MG63 (cell line): Measurements from ENCODE around the gene PIGQ. TPM values are rescaled to one million over a fixed set of nuclear protein-coding genes. Genes with fewer than 3 reads are reported as not detected.

Source experiments
- DNase-seq: peaks from one replicate; pipeline ENCODE4 v3.0.0-alpha.2; 2020
- H3K27me3 ChIP-seq: fragments of 250-450 bp; sonication (Bioruptor Pico); 2 replicates; pipeline ENCODE4 v1.5.1; 2020; ENCODE audit warnings: mild to moderate bottlenecking, moderate library complexity
- H3K36me3 ChIP-seq: fragments of 250-450 bp; sonication (Bioruptor Pico); 2 replicates; pipeline ENCODE4 v1.5.1; 2020; ENCODE audit warnings: mild to moderate bottlenecking, moderate library complexity
- H3K4me3 ChIP-seq: fragments of 250-450 bp; sonication (Bioruptor Pico); 2 replicates; pipeline ENCODE4 v1.5.1; 2020; ENCODE audit warnings: mild to moderate bottlenecking, moderate library complexity
- H3K9me3 ChIP-seq: fragments of 250-450 bp; sonication (Bioruptor Pico); 2 replicates; pipeline ENCODE4 v1.5.1; 2020; ENCODE audit warnings: mild to moderate bottlenecking, moderate library complexity
- total RNA-seq: library from RNA; depleted of rRNA; stranded (reverse); fragments of >200 nt; shearing (Covaris generic); gene quantifications from 2 replicates; pipeline ENCODE4 v1.2.3, GENCODE V29; 2014; ENCODE audit warnings: low replicate concordance

PIGQ gene
- total RNA-seq, 1 experiment from 2014 or later = 31.7 TPM

DNA sequence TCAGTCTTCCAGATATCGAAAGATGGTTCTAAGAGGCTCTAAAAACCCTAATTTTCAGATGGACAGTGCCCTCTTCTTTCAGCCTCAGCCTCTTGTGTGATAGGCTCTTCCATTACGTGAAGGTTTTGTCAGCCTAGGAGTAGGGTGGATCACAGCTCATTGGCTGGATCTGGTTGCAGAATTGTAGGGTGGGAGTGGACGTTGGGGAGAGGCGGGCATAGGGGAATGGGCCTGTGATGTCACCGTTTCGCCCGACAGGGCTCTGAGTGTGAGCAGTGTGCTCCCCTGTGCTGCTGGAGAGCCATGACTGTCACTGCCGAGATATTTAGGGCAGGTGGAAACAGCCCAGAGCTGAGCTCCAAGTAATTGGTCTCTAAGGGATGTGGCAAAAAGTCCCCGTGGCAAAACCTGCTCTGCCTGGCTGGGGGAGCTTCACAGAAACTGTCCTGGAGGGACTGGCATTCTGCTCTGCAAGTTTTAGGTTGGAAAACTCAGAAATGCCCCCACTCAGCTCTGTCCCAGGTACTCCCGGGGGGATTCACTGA is 54.8 kb downstream of the PIGQ start:
- no peak for DNase-seq
- peaks cover 24% of the 10 kb centered on the region for H3K36me3 ChIP-seq

DNA sequence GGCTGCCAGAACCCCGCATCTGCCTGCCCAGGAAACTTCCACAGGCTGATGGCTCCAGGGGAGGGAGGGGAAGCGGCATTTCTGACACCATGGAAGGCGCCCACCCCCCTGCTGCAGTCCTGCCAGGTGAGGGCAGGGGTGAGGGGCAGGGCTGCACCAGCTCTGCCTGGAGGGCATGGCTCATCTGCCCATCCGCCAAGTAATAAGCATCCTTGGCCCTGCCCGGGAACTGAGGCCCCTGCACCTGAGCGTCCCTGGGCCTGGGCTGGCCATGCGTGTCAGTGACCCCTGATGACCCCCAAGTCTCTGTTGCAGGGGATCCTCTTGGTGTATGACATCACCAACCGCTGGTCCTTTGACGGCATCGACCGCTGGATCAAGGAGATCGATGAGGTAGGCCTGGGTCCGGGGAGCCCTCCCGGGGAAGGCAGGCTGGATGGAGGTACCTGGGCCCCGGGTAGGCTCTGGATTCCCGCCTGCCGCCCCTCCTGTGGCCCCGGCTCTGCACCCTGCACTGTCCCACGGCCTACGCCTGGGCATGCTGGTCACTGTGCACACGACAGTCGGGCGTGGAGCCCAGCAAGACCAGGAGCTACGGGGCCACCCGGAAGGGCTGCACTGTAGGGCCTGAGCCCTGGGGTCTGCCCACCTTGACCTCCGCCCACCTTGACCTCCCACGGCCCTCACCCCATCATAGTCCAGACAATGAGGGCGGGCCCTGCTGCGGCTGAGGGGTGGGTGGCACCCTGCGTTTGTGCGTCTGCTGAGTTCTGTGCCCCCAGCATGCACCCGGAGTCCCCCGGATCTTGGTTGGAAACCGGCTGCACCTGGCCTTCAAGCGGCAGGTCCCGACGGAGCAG is 55.6 kb downstream of the PIGQ start:
- no peaks in the 10 kb centered on the region for H3K27me3 ChIP-seq
- H3K9me3 ChIP-seq = no peaks in the 10 kb centered on the region
- DNase-seq = no peak
- peaks cover 24% of the 10 kb centered on the region for H3K36me3 ChIP-seq
- no peak overlapping the region for H3K4me3 ChIP-seq

More for the DNA sequence above, 54.8 kb downstream of the PIGQ start:
- Histone ChIP-seq H3K4me3 (no peak overlapping the region), H3K9me3 (no peaks in the 10 kb centered on the region), H3K27me3 (no peaks in the 10 kb centered on the region)

DNA sequence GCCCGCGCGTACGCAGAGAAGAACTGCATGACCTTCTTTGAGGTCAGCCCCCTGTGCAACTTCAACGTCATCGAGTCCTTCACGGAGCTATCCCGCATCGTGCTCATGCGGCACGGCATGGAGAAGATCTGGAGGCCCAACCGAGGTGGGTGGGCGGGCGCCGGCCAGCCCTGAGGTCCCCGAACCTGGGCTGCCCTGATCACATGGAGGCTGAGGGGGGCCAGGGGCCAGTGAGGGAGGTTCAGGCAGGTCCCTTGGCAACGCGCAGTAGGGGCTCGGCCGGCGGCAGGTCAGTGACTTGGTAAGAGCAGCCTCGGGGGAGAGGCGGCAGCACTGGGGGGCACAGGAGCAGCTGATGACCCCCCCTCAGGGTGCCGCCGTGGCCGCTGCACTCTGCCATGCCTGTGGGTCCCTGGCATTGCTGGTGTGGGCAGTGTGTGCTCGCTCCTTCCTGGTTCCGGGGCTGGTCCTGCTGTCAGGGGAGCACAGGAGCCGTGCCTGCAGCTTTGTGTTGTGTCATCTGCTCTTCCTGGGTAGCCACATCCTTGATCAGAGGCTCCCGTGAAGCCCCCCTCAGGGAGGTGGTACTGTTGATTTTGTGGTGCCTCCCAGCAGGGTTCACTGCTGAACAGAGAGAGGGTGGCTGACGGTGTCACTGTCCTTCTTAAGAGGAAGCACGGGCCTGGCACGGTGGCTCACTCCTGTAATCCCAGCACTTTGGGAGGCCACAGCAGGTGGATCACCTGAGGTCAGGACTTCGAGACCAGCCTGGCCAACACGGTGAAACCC is 56.4 kb downstream of the PIGQ start:
- H3K9me3 ChIP-seq = no peaks in the 10 kb centered on the region
- no peak overlapping the region for H3K4me3 ChIP-seq
- no peak for DNase-seq
- no peaks in the 10 kb centered on the region for H3K27me3 ChIP-seq
- H3K36me3 ChIP-seq = peaks cover 24% of the 10 kb centered on the region

DNA sequence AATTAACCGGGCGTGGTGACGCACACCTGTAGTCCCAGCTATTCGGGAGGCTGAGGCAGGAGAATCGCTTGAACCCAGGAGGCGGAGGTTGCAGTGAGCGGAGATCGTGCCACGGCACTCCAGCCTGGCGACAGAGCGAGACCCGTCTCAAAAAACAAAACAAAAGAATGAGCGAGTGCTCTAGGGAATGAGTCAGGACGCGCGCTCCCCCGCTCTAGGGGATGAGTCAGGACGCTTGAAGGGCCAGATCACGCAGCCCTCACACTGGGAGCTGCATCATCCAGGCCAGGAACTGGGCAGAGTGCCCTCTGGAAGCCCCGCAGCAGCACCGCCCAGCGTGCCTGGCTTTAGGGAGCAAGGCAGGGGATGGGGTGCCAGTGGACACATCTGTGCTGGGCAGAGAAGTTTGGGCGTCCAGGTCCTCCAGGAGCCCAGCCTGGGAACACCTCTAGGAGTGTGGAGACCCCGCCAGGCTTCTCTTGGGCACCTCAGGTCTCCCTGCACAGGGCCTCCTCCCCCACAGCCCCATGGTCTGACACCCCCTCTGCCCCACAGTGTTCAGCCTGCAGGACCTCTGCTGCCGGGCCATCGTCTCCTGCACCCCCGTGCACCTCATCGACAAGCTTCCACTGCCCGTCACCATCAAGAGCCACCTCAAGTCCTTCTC is 57.2 kb downstream of the PIGQ start:
- no peaks in the 10 kb centered on the region for H3K9me3 ChIP-seq
- H3K36me3 ChIP-seq = peaks cover 24% of the 10 kb centered on the region
- H3K27me3 ChIP-seq = no peaks in the 10 kb centered on the region
- H3K4me3 ChIP-seq = no peak overlapping the region
- DNase-seq = peak; percentile 99

DNA sequence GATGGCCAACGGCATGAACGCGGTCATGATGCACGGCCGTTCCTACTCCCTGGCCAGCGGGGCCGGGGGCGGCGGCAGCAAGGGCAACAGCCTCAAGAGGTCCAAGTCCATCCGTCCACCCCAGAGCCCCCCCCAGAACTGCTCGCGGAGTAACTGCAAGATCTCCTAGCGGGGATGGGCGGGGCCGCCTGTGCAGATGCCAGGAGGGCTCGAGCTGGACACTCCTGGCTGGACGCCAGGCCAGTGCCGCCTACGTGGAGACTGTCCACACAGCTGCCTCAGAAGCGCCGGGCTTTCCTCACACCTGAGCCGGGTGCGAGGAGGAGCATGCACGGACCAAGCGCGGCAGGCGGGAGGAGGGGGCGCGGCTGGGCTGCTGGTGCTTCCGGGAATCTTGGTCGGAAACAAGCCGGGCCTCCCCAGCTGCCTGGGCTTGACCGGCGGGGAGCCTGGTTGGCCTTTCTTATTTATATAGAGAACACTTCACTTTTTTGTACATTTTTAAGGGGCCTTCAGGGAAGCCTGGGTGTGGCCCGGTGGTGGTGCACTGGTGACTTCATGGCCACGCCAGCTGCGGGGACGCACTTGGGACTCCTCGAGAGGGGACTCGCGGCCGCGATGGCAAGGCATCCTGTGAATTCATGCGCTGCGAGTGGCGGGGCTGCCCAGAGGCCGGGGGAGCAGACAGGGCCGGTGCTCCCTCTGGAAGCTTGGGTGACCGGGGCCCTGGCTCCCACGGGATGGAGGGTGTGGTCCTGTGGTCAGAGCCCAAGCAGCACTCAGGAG is 57.9 kb downstream of the PIGQ start:
- H3K36me3 ChIP-seq = peaks cover 24% of the 10 kb centered on the region
- H3K9me3 ChIP-seq = no peaks in the 10 kb centered on the region
- no peak overlapping the region for H3K4me3 ChIP-seq
- H3K27me3 ChIP-seq = no peaks in the 10 kb centered on the region
- DNase-seq = peak; percentile 53

DNA sequence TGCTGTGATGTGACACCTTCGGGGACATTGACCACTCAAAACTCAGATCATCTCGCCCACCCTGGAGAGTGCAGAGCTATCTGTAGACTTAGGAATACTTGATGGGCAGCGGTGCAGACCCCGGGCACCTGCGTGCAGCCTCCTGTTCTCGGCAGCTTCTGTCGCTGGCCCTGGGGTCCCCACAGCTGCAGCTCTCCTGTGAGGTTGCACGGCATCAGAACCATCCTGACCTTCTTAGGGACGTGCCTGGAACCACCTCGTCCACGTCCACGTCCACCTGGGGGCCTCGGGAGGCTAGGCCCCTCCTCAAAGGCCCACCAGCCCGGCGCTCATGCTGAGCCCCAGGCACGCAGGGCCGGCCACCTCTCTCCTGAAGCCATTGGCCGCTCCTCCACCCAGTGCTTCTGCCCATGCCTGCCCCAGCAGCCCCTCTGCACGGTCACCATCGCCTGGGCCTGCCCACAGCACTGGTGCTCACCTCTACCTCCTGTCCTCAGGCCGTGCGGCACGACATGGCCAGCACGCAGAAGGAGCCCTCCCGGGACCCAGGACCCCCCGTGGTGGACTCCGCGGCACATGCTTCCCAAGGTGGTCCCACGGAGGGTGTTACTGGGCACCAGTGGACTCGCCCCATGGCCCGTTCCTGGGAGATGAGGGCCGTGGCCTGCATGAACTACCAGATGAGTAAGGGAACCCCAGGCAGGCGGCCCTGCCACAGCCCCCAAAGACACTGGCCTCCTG is 58.7 kb downstream of the PIGQ start:
- Histone ChIP-seq H3K4me3 (no peak overlapping the region), H3K27me3 (no peaks in the 10 kb centered on the region), H3K9me3 (no peaks in the 10 kb centered on the region), H3K36me3 (peaks cover 24% of the 10 kb centered on the region)
- no peak for DNase-seq

DNA sequence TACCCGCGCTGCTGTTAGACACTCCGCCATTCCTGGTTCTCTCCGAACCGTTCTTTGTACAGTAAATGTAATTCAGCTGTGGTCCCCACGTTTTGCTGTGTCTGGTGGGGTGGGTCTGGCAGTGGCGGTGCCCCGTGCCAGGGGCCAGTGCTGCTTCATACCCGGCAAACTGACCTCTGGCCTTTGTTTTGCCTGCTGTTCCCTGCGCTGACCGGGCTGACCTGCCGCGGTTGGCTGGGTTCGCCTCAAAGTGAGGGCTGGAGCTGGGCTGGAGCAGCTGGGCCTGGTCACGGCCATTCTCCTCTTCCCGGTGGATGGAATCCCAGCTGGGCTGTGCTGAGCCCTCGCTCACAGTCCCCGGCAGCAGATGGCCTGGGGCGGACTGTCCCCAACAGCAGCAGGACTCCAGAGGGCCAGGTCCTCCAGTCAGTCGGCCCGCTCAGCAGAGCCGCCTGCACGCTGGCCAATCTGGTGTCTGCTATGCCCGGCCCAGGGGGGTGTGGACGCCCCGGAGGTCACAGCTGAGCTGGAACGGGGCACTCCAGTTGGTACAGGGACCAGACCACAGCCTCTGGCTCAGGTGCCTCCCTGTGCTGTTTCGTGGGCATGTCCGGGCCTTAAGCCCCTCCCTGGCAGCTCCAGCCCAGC is 59.5 kb downstream of the PIGQ start:
- Histone ChIP-seq H3K36me3 (peaks cover 25% of the 10 kb centered on the region), H3K27me3 (no peaks in the 10 kb centered on the region), H3K9me3 (no peaks in the 10 kb centered on the region), H3K4me3 (no peak overlapping the region)
- DNase-seq = no peak

DNA sequence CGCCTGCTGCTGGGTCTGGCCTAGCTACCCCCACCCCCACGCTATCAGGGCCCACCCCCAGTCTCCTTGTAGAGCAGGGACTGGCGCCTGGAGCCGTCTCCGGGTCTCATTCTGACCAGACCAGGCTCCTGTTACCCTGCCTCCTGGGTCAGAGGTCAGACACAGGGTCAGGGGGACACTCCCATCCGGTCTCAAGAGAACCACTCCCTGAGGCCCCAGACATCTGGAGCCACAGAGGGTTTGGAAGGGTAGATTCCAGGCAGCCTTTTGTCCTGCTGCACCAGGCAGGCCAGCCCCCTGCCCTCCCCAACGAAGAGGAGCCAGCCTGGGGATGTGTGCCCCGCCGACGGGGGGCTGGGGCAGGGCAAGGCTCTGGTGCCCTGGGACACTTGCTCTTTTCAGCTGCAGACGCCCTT is 60.1 kb downstream of the PIGQ start:
- DNase-seq = no peak
- H3K9me3 ChIP-seq = no peaks in the 10 kb centered on the region
- no peaks in the 10 kb centered on the region for H3K27me3 ChIP-seq
- no peak overlapping the region for H3K4me3 ChIP-seq
- peaks cover 30% of the 10 kb centered on the region for H3K36me3 ChIP-seq

DNA sequence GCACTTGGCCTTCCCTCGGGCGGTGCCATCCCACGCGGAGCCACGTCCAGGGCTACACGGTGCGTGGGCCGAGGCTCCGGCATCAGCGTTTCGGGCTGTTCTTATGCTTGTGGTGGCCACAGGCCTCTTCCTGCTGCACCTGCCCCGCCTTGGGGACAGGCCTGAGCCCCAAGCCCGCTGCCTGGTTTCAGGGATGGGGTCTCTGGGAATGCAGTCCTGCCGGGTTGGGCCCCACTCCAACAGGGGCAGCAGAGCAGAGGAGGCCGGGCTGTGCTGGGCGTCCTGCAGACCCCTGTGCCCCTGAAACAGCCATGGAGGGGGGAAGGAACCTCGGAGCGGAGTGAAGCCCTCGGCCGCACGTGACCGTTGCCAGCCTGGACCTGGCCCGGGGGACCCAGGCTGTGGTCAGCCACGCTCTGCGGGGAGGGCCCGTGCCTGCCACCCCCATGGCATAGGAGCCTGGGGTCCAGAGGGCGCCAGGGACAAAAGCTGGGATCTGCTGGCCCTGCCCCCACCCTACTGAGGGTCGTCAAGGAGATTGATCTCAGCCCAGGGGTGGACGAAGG is 60.6 kb downstream of the PIGQ start:
- peaks cover 30% of the 10 kb centered on the region for H3K36me3 ChIP-seq
- DNase-seq = no peak
- H3K9me3 ChIP-seq = no peaks in the 10 kb centered on the region
- H3K27me3 ChIP-seq = no peaks in the 10 kb centered on the region
- no peak overlapping the region for H3K4me3 ChIP-seq

DNA sequence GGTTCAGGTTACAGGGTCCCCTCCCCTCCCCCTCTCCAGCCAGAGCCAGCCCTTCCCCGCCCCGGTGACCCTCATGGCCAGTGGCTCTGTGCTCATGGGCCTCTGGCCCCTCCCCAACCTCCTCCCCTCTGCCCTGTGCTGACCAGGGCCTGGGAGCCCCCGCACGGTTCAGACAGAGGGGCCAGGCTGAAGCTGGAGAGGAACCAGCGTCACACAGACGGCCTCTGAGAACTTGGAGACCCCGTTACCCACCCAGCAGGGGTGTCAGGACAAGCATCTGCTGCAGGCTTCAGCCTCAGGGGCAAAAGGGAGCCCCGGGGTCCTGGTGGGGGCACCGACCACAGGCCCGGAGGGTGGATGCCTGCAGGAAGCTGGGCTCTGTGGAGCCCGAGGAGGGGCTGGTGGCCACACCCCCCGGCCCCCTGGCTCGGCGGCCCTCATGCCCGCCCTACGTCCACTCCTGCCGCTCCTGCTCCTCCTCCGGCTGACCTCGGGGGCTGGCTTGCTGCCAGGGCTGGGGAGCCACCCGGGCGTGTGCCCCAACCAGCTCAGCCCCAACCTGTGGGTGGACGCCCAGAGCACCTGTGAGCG is 61.1 kb downstream of the PIGQ start, which contains the start of gene WFIKKN1:
WFIKKN1 (plus strand) TSS at position 171 of the 591 bp plus-strand sequence; CDS start at position 440, 269 bp downstream.
- H3K4me3 ChIP-seq = no peak within 1 kb of the TSS
- H3K27me3 ChIP-seq = no peaks in the 10 kb centered on the region
- no peak for DNase-seq
- no peaks in the 10 kb centered on the region for H3K9me3 ChIP-seq
- peaks cover 27% of the 10 kb centered on the region for H3K36me3 ChIP-seq

DNA sequence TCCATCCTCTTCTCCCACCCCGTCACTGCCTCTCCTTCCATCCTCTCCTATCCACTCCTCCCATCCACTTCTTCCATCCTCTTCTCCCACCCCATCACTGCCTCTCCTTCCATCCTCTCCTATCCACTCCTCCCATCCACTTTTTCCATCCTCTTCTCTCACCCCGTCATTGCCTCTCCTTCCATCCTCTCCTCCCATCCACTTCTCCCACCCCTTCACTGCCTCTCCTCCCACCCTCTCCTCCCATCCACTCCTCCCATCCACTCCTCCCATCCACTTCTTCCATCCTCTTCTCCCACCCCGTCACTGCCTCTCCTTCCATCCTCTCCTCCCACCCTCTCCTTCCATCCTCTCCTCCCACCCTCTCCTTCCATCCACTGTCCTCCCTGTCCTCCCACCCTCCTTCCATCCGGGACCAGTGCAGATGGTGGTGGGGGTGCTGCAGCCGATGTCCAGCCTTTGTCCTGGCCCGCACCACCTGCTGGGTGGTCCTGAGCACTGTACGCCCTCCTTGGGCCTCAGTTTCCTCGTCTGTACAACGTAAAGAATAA is 62.1 kb downstream of the PIGQ start:
- no peak overlapping the region for H3K4me3 ChIP-seq
- DNase-seq = no peak
- H3K9me3 ChIP-seq = no peaks in the 10 kb centered on the region
- peaks cover 21% of the 10 kb centered on the region for H3K36me3 ChIP-seq
- no peaks in the 10 kb centered on the region for H3K27me3 ChIP-seq

DNA sequence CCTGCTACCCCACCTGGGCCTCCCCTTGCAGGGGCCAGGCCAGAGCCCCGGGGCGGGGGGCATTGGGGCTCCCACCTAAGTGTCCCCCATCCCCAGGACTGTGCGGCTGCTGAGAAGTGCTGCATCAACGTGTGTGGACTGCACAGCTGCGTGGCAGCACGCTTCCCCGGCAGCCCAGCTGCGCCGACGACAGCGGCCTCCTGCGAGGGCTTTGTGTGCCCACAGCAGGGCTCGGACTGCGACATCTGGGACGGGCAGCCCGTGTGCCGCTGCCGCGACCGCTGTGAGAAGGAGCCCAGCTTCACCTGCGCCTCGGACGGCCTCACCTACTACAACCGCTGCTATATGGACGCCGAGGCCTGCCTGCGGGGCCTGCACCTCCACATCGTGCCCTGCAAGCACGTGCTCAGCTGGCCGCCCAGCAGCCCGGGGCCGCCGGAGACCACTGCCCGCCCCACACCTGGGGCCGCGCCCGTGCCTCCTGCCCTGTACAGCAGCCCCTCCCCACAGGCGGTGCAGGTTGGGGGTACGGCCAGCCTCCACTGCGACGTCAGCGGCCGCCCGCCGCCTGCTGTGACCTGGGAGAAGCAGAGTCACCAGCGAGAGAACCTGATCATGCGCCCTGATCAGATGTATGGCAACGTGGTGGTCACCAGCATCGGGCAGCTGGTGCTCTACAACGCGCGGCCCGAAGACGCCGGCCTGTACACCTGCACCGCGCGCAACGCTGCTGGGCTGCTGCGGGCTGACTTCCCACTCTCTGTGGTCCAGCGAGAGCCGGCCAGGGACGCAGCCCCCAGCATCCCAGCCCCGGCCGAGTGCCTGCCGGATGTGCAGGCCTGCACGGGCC is 62.9 kb downstream of the PIGQ start:
- Histone ChIP-seq H3K4me3 (no peak overlapping the region), H3K27me3 (no peaks in the 10 kb centered on the region), H3K9me3 (no peaks in the 10 kb centered on the region), H3K36me3 (peaks cover 15% of the 10 kb centered on the region)
- no peak for DNase-seq

DNA sequence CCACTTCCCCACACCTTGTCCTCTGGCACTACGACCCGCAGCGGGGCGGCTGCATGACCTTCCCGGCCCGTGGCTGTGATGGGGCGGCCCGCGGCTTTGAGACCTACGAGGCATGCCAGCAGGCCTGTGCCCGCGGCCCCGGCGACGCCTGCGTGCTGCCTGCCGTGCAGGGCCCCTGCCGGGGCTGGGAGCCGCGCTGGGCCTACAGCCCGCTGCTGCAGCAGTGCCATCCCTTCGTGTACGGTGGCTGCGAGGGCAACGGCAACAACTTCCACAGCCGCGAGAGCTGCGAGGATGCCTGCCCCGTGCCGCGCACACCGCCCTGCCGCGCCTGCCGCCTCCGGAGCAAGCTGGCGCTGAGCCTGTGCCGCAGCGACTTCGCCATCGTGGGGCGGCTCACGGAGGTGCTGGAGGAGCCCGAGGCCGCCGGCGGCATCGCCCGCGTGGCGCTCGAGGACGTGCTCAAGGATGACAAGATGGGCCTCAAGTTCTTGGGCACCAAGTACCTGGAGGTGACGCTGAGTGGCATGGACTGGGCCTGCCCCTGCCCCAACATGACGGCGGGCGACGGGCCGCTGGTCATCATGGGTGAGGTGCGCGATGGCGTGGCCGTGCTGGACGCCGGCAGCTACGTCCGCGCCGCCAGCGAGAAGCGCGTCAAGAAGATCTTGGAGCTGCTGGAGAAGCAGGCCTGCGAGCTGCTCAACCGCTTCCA is 63.7 kb downstream of the PIGQ start:
- Histone ChIP-seq H3K36me3 (peaks cover 9% of the 10 kb centered on the region), H3K4me3 (no peak overlapping the region), H3K27me3 (no peaks in the 10 kb centered on the region), H3K9me3 (no peaks in the 10 kb centered on the region)
- no peak for DNase-seq
